H54 (cell line): ENCODE results near the gene TNNT3.

Source experiments
- DNase-seq: peaks from one replicate; pipeline ENCODE4 v3.0.0; 2011; ENCODE audit warnings: low spot score, mixed read lengths; ENCODE audit not compliant: insufficient read length
- FAIRE-seq: peaks from 3 replicates; lab custom pipeline; 2011; peaks lifted over from hg19 to GRCh38; lab: Jason Lieb, UNC
- POLR2A ChIP-seq: IDR thresholded peaks from 2 replicates; pipeline ENCODE4 v1.6.1; 2011; ENCODE audit warnings: low read depth, mild to moderate bottlenecking, low read length

TNNT3 gene

DNA sequence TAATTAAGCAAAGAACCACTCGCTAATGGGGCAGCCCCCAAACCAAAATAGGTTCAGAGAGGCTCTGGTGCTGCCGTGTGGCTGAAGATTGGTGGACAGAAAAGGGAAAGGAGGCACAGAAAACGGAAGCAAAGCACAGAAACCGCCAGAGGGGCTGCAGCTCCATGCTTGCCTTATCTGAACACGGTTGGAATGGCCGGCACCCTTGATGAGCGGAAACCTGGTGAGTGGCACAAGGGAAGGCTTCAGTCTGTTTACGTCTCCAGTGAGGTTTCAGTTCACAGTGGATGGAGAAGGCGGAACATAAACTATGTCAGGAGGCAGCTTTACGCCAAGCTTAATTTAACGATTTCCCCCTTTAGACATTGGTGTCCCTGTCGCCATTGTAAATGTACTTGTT is 22.6 kb upstream of the TNNT3 start:
- no peak for FAIRE-seq
- no peak for TF ChIP-seq POLR2A
- no peak for DNase-seq

DNA sequence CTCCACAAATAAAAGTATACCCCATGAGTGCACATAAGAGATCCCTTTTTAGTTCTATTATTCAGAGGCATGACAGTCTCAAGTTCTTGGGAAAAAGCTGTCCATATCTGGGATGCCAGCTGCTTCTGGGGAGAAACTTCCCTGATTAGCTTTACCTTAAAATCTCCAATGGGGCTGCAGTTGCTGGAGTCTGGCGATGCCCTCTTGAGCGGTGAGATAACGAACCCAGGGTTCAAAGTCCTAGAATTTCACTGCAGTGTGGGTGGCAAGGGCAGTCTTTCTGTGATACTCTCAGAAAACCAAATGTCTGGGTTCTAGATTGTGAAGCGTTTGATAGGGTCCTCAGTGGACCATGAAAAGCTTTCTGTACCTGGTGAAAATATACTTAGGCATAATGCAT is 20.4 kb upstream of the TNNT3 start:
- FAIRE-seq (no peak), DNase-seq (no peak)
- TF ChIP-seq POLR2A, result no peak

DNA sequence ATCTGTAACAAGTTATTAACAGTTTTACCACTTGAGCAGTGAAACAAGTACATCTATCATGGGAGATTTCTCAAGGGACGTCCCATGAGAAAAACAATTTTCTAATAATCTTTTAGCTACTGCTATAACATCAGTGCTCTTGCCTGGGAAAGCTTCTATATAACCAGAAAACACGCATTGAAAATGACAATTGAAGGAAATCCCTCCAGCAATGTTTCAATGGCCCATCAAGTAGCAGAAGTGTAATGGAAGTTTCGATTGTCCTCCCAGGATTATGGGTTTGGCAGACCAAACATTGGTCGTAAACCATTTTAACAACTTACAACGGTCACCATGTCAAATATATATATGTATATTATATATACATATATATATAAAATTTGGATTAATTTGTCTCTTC is 19.8 kb upstream of the TNNT3 start:
- no peak for DNase-seq
- no peak for FAIRE-seq
- TF ChIP-seq POLR2A, result no peak

DNA sequence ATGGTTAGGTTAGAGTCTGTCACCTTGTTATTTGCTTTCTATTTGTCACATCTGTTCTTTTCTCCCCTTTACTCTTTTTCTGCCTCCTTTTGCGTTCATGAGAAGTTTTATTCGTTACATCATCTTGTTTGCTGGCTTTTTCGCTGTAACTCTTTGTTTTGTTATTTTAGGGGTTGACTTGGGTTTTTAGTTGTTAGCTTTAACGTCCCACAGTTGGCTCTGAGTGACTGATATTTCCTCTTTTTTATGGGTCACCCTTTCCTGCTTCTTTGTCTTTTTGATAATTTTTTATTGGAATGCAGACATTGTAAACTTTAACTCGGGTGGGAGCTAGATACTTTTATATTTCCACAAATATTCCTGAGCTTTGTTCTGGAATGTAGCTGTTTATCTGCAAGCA is 13.3 kb upstream of the TNNT3 start:
- no peak for TF ChIP-seq POLR2A
- DNase-seq (no peak), FAIRE-seq (no peak)

DNA sequence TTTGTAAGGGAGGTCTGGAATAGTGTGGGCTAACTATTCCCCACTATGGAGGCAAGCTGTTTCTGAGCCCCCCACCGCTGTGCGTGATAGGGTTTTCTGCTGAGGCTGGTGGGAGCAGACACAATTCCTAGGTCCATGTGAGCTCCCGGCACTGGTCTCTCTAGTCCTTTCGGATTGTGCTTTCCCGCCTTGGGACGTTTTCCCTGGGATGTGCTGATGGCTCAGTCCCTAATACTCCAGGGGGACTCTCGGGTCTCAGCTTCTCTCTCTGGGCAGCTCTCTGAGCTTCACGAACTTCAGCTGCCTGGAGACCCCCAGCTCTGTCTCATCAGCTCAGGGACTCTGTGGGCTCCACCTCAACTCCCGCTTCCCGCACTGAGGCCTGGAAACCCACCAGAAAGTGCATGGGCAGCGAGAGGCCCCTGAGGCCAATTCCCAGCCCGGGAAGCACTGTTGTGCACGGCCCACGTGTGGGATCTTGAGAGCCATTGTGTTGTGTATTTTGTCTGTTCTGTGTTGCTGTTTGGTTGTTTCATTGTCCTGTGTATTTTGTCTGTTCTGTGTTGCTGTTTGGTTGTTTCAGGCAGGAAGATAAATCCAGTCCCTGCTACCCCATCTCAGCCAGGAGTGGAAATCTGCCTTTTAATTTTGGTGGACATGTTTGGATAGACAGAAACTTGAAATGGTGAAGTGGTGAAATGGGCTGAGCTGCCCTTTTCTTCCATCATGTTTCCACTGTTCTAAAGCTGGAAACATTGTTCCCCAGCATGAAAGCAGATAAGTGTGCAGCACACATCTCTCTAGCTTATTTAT is 12.7 kb upstream of the TNNT3 start:
- FAIRE-seq, result no peak
- TF ChIP-seq POLR2A, result no peak
- DNase-seq, result no peak

DNA sequence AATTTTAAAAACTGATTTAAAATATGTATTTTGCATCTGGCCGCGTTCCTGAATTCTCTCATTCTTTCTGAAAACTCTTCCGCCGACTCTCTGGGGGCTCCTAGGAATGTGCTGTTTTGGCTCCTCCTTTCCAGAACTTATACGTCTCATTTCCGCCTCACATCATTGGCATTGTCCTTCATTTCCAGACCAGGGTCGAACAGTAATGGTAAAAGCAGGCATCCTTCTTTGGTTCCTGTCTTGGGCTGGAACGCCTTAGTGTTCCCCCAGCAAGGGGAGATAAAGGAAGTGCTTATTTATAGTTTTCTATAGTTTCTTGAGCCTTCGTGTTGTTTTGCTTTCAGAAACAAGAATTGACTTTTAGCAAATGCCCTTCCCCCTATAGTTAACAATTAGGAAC is 10.9 kb upstream of the TNNT3 start:
- FAIRE-seq, result no peak
- no peak for TF ChIP-seq POLR2A

DNA sequence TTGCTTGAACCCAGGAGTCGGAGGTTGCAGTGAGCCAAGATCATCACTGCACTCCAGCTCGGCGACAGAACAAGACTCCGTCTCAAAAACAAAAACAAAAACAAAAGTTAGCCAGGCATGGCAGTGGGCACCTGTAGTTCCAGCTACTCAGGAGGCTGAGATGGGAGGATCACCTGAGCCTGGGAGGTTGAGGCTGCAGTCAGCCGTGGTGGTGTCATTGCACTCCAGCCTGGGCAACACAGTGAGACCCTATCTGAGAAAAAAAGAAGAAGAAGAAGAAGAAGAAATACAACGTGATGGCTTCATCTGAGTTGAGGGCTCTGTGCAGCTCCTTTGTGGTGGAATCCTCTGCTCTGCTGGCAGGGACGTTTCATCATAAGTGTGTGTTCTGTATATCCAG is 10.0 kb upstream of the TNNT3 start:
- FAIRE-seq, result no peak
- DNase-seq, result no peak
- no peak for TF ChIP-seq POLR2A

More for the DNA sequence above, 10.9 kb upstream of the TNNT3 start:
- no peak for DNase-seq

DNA sequence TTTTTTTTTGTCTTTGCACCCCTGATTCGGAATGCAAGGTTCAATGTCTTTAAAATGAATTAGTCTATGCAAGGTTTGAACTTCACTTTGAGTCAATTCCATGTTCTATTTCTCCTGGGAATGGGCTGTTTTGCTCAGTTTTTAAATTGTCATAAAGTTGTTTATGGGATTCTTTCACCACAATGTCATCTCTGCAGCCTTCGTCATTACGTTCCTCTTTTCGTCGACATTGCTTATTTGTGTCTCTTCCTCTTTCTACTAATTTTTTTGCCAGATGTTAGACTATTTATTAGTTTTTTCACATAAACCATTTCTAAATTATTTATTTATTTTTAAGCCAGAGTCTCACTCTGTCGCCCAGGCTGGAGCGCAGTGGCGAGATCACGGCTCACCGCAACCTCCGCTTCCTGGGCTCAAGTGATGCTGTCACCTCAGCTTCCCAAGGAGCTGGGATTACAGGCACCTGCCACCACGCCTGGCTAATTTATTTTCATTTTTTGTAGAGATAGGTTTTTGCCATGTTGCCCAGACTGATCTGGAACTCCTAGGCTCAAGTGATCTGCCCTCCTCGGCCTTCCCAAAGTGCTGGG is 7.1 kb upstream of the TNNT3 start:
- DNase-seq (no peak), FAIRE-seq (no peak)
- no peak for TF ChIP-seq POLR2A

DNA sequence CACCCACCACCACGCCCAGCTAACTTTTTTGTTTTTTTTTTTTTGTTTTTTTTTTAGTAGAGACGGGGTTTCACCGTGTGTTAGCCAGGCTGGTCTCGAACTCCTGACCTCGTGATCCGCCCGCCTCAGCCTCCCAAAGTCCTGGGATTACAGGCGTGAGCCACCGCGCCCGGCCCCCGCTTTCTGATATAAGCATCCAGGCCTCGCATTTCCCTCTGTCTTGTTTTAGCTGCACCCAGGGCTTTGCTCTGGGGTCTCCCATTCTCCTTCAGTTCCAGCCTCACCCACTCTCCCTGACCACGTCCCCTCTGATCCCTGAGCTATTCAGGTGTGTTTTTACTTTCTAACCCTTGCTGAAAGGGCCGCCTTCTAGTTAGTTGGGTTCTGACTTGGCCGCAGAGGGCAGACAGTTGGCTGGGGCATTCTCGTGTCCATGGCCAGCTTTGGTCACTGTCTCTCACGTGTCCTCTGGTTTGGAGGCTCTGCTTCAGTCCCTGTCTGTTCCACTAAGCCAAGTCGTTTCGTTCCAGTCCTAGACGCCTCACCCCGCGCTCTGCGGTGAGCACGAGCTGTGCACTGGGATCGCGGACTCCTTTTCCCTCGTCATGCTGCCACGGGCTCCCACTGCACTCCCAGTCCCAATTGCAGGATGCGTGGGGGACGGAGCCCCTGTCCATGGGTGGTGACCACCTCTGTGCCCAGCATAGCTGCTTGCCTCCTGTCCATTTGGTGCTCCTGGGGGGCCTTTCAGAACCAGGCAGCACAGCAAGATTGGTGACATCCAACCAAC is 6.0 kb upstream of the TNNT3 start:
- DNase-seq, result no peak
- no peak for TF ChIP-seq POLR2A
- FAIRE-seq, result no peak

DNA sequence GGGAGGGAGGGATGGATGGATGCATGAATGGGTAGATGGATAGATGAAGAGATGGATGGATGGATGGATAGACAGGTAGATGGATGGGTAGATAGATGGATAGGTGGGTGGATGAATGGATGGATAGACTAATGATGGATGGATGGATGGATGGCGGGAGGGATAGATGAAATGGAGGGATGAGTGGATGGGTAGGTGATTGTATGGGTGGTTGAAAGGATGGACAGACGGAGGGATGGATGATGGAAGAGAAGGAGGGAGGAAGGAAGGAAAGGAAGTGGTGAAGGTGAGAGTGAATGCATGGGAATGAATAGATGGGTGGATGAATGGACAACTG is 3.7 kb upstream of the TNNT3 start:
- TF ChIP-seq POLR2A, result no peak
- FAIRE-seq, result no peak
- no peak for DNase-seq

DNA sequence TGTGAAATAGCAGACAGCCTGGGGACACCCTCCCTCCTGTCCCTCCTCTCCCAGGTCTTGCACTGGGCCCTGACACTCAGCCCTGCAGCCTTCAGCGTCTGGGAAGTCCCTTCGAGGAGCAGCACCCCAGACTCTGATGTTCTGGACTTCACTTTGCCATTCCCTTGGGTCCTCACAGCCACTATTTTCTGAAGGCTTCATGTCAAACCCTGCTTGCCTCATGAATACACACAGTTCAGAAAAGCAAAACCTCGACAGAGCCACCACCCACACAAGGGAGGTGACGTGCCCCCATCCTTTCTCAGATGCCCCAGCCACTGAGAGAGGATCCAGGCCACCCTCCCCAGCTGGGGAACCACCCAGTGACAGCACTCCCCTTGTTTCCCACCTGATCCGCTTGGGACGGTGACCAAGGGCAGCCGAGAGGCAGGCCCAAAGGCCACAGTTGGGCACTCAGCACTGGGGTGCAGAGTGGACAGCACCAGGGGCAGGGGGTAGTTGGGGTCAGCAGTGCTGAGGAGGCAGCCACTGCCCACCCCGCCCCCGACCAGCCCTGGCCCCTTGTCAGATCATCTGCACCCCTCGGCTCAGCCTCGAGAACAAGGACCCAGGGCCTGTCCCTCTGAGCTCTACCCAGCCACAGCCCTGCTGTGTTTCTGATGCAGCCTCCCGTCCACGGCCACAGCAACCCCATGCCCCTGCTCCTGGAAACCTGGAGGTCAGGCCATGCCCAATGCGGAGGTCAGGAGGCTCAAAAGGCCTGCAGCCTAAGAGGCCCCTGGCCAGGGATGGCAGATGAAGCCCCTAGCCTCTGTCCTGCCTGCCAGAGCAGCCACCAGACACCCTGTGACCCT is 3.1 kb upstream of the TNNT3 start:
- FAIRE-seq (no peak), DNase-seq (no peak)
- TF ChIP-seq POLR2A, result no peak

DNA sequence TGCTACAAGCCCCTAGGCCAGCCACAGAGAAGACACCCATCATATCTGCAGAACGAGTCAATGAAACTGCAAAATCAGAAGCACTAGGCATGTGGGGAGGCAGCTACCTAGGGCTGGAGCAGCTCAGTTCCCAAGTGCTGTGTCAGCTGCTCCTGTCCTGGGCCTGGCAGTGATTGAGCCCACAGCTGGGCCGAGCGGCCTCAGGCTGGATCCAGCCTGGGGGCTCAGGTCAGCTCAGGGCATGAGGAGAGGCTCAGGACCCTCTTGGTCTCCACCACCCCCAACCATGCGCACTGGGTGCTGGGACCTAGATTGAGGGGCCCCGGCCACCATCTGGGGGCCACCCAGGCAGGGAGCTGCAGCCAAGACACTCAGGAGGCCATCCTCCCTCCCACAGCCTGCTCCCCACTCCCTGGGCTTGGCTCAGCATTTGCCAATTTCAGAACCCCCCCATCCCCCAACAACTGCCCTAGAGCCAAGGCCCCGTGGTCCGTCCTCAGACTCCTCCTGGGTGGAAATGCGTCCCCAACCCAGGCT is 2.4 kb upstream of the TNNT3 start:
- FAIRE-seq (no peak), DNase-seq (no peak)
- TF ChIP-seq POLR2A, result no peak
